HAP-1 (cell line): ENCODE results near the gene LBHD2.

Experiments
- DNase-seq, 2 experiments: peaks; one replicate each; pipeline ENCODE4 v3.0.0-alpha.2; 2016 to 2020; ENCODE audit warnings: low spot score in 2 of 2
- H3K27me3 ChIP-seq: fragments of 250-450 bp; sonication (Bioruptor Pico); 2 replicates; pipeline ENCODE4 v1.5.1; 2020; ENCODE audit warnings: low read depth, mild to moderate bottlenecking, moderate library complexity
- H3K36me3 ChIP-seq: fragments of 250-450 bp; sonication (Bioruptor Pico); replicated peaks from 2 replicates; pipeline ENCODE4 v1.5.1; 2020; ENCODE audit warnings: mild to moderate bottlenecking
- H3K4me1 ChIP-seq: fragments of 250-450 bp; sonication (Bioruptor Pico); 2 replicates; pipeline ENCODE4 v1.5.1; 2020; ENCODE audit warnings: mild to moderate bottlenecking
- H3K4me3 ChIP-seq: fragments of 250-450 bp; sonication (Bioruptor Pico); 2 replicates; pipeline ENCODE4 v1.5.1; 2020; ENCODE audit warnings: mild to moderate bottlenecking, moderate library complexity
- H3K9me3 ChIP-seq: fragments of 250-450 bp; sonication (Bioruptor Pico); 2 replicates; pipeline ENCODE4 v1.5.1; 2020; ENCODE audit warnings: mild to moderate bottlenecking, moderate library complexity
- in situ Hi-C: fragments of 300-500 bp; cut with MboI; formaldehyde crosslinking; loops from 3 replicates; pipeline ENCODE4 v1.14.3; 2020; ENCODE audit warnings: low sequenced_read_pairs, inconsistent platforms, mixed read lengths

Gene LBHD2

DNA sequence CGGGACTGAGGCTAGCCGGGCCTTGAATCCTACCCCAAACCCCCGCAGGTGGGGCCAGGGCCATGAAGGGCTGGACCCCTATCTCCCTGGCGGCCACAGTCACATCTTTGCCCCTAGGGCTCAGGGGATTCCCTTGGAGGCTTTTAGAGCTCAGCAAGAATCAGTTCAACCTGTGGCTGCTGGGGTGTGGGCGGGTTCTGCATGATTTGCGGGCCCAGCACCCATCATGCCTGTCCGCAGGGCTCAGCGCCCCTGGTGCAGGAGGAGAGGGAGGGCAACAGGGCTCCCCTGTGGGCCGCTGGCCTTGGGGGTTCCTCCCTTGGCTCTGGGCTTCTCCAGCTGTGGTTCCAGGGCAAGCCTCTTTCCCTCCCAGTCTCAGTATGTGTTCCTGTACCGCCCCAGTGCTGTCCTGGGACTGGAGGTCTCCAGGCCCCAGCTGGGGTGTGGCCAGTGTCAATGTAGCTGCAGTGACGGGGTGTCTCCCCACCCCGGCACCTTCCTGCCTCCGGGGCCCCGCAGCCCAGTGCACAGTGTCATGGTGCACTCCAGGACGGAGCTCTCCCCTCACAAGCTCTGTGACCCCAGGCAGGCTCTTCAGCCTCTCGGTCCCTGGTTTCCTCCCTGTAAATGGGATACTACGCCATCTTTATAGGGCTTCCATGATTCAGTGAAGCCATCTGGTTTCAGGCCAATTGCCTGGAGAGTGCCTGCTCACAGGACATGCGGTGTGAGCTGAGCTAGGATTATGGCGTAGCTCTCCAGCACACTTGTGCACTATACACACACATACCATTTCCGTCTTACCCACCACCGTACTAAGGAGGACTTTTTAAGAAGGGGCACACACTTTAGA is 9.9 kb upstream of the LBHD2 start:
- no peaks in the 10 kb centered on the region for H3K27me3 ChIP-seq
- peaks cover 5% of the 10 kb centered on the region for H3K4me1 ChIP-seq
- no peaks in the 10 kb centered on the region for H3K36me3 ChIP-seq
- H3K4me3 ChIP-seq, result no peak overlapping the region
- in situ Hi-C loops, result no loop called here
- DNase-seq, result no peak
- no peaks in the 10 kb centered on the region for H3K9me3 ChIP-seq

DNA sequence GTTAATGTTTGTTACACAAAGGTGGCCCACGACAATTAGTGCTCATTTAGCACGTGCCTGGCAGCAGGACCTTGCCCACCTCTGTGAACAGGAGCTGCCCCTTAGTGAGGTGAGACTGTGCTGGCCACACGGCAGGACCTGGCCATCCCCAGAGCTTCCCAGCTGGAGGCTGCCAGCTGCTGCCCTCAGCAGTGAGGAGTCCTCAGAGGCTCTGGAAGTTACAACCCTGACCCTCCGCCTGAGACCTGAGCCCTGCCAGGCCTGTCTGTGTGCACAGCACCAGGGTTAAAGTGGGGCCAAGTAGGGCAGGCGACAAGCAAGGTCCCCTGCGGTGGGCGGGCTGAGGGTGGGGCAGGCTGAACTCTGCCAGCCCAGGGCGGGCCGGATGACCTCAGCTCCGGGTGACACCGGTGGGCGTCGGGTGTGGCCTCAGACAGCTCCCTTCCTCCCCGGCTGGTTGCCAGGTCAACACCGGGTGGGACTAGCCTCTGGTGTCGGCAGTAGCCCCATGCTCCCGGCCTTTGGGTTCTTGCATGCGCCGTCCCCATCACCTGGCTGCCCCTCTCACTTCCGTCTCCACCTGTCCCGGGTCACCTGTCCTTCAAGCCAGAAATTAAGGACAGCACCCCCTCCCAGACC is 9.2 kb upstream of the LBHD2 start:
- Histone ChIP-seq H3K9me3 (no peaks in the 10 kb centered on the region), H3K4me1 (peaks cover 5% of the 10 kb centered on the region), H3K36me3 (no peaks in the 10 kb centered on the region), H3K27me3 (no peaks in the 10 kb centered on the region), H3K4me3 (peak overlapping the region; percentile 48)
- DNase-seq, result peak in 1 of 2 experiments; percentile 69
- in situ Hi-C loops, result no loop called here

DNA sequence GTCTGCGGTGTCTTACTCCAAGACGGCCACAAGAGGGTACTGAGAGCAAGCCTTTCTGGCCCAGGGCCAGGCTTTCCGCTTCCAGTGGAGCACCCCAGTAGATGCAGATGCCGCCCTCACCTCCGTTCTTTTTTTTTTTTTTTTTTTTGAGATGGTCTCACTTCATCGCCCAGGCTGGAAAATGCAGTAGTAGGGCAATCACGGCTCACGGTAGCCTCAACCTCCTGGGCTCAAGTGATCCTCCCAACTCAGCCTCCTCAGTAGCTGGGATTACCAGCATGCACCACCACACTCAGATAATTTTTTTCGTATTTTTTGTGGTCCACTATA is 5.6 kb upstream of the LBHD2 start:
- in situ Hi-C loops, result no loop called here
- Histone ChIP-seq H3K36me3 (no peaks in the 10 kb centered on the region), H3K4me1 (peaks cover 5% of the 10 kb centered on the region), H3K27me3 (no peaks in the 10 kb centered on the region), H3K4me3 (no peak overlapping the region), H3K9me3 (no peaks in the 10 kb centered on the region)
- peak; percentile 80 to 87 for DNase-seq

DNA sequence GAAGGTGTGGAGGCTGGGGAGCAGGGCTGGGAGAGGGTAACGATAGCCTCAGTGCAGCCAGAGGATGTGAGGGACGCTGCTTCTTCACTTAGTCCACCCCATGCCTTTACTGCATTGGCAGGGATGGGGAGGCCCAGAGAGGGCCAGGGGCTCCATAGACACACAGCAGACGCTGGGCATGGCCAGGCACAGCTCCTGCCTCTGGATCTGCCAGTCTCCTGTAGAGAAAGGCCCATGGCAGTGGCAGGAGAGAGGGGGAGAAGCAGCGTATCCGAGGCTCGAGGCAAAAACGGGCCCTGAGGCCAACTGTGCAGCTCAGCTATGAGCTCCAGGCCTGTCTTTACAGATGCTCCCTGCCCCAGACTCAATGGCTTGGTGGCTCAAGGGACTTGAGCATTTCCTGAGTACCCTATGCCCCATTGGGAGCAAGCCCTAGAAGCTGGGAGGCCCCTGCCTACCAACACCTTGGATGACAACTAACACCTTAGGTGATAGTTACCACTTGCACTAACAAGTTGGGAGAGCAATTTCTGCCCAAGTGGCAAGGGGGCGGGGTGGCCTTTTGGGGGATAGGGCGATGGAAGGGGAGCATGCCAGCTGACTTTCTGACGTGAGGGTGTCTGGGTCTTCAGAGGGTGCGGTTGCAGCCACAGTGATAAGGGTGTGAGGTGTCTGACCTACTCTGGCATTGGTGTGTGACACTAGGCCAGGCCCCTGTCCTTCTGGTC is 5.0 kb upstream of the LBHD2 start:
- Histone ChIP-seq H3K4me1 (peaks cover 5% of the 10 kb centered on the region), H3K36me3 (no peaks in the 10 kb centered on the region), H3K27me3 (no peaks in the 10 kb centered on the region), H3K9me3 (no peaks in the 10 kb centered on the region), H3K4me3 (no peak overlapping the region)
- DNase-seq, result no peak
- in situ Hi-C loops, result no loop called here

DNA sequence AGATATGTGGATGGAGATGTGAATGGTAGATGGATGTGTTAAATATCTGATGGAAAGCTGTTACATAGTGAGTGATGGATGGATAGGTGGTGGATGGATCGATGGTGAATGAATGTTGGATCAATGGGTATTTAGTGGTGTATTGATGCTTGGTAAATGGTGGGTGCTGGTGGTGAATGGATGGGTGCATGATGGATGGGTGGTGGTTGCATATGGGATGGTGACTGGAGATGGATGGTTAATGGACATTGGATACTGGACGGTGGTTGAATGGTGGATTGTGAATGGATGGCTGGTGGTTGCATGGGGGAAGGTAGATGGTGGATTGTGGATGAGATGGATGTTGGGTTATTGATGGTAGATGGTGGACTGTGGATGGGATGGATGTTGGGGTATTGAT is 2.1 kb upstream of the LBHD2 start:
- no peak for DNase-seq
- no peak overlapping the region for H3K4me3 ChIP-seq
- H3K4me1 ChIP-seq, result no peaks in the 10 kb centered on the region
- no peaks in the 10 kb centered on the region for H3K36me3 ChIP-seq
- H3K27me3 ChIP-seq, result peaks cover 2% of the 10 kb centered on the region; the same call in 1 of the 2 replicates
- in situ Hi-C loops, result no loop called here
- H3K9me3 ChIP-seq, result no peaks in the 10 kb centered on the region

DNA sequence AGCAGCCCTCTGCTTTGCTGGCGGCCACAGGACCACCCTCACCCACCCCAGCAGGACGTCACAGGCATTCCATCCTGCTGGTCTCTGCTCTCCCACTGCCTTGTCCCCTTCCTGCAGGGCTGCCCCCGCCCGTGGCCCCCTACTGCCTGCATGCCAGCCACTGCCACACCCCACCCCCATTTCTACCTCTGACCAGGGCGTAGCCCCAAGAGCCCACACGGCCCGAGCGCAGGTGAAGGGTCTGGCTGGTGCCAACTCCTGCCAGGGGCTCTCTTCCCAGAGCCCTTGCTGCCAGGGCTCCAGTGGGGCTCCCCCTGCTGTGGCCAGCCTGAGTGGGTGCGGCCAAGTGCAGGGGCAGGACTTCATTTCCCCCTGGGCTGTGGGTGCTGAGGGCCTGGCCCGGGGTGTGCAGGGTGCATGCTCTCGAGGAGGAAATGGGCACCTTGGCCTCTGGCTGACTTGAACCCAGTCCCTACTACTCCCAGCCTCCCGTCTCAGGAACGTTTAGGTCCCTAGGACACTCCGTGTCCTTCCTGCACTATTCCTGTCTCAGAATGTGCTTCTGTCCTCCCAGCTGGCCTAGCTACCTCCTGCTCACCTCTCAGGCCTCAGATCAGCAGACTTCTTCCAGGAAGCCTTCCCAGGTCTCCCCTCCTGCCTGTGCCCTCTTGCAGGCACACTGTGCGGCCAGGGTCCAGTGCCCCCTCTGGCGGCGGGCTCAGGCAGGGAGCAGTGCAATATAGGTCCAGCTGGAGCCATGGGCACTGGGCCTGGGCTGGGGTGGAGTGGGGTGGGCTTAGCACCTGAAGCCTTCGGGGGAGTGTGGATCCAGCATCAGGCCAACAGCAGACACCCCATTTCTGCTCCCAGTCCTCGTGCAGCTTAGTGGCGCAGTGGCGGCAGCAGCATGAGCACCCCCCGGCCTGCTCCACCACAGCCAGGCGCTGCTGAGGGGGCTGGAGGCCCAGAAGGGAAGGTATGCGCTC is 1.4 kb downstream of the LBHD2 start:
- in situ Hi-C loops, result no loop called here
- peak in 1 of 2 experiments; percentile 58 for DNase-seq
- Histone ChIP-seq H3K9me3 (no peaks in the 10 kb centered on the region), H3K27me3 (peaks cover 2% of the 10 kb centered on the region; the same call in 1 of the 2 replicates), H3K36me3 (no peaks in the 10 kb centered on the region), H3K4me1 (no peaks in the 10 kb centered on the region), H3K4me3 (no peak overlapping the region)

DNA sequence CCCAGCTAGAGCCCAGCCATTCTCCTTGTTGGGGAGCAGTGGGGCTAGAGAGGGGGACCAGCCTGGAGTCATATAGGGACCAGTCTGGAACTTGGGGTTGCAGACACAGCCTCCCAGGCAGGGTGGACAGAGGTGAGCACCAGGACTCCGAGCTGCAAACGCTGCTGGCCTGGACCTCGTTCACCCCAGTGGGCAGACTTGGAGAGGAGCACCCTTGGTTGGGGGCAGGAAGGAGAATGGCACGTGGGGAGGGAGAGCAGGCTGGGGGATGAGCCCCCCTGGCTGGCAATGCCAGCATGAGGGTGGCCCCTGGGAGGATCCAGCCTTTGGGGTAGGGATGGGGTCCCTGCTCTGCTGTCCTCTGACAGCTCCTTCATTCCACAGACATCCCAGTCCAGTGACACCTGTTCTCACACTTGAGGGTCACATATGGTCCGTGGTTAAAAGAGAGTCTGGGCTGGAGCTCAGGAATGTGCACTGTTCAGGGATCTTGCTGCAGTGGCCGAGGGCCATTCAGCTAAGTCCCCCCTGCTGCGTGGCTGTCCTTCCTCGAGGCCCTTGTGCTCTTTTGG is 2.8 kb downstream of the LBHD2 start:
- Histone ChIP-seq H3K9me3 (no peaks in the 10 kb centered on the region), H3K4me3 (no peak overlapping the region), H3K36me3 (no peaks in the 10 kb centered on the region), H3K4me1 (peaks cover 5% of the 10 kb centered on the region), H3K27me3 (peaks cover 2% of the 10 kb centered on the region; the same call in 1 of the 2 replicates)
- in situ Hi-C loops, result no loop called here
- no peak for DNase-seq

DNA sequence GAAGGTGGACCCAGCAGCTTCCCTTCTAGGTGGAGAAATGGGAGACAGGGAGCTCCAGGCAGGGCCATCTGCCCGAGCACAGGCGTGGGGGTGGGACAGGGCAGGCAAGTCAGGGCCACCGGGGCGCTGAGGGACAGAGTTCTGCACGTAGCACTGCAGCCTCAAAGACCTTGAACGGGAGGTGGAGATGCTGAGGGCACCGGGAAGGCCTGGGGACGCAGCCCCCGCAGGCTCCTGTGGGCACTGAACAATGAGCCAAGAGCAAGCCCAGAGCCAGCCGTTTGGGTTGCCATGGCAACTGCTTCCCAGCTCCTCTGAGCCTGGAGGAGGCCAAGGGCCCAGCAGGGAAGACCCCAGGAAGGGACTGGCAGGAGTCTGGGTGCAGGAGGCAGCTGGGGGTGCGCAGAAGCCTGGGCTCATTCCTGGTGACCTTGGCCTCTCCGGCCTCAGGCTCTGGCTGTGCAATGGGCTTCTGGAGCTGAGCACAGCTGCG is 3.4 kb downstream of the LBHD2 start:
- DNase-seq, result peak in 1 of 2 experiments; percentile 58
- Histone ChIP-seq H3K36me3 (no peaks in the 10 kb centered on the region), H3K4me3 (no peak overlapping the region), H3K27me3 (peaks cover 2% of the 10 kb centered on the region; the same call in 1 of the 2 replicates), H3K4me1 (peaks cover 5% of the 10 kb centered on the region), H3K9me3 (no peaks in the 10 kb centered on the region)
- in situ Hi-C loops, result no loop called here

DNA sequence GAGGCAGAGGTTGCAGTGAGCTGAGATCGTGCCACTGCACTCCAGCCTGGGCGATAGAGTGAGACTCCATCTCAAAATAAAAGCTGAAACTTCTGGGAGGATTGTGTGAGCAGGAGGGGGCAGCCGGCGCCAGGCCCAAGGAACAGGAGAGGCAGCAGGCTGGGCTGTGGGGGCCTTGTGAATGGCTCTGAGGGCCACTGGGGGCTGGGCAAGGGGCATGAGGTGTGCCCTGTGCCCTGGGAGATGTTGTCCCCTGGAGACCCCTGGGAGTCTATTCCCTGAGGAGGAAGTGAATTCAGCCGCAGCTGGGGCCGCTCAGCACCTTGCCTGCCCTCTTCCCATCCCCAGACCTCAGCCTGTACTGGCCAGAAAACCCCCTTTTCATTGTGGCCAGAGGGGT is 4.9 kb downstream of the LBHD2 start:
- Histone ChIP-seq H3K4me1 (peaks cover 5% of the 10 kb centered on the region), H3K27me3 (peaks cover 2% of the 10 kb centered on the region; the same call in 1 of the 2 replicates), H3K4me3 (no peak overlapping the region), H3K36me3 (no peaks in the 10 kb centered on the region), H3K9me3 (no peaks in the 10 kb centered on the region)
- in situ Hi-C loops, result no loop called here
- DNase-seq, result no peak

DNA sequence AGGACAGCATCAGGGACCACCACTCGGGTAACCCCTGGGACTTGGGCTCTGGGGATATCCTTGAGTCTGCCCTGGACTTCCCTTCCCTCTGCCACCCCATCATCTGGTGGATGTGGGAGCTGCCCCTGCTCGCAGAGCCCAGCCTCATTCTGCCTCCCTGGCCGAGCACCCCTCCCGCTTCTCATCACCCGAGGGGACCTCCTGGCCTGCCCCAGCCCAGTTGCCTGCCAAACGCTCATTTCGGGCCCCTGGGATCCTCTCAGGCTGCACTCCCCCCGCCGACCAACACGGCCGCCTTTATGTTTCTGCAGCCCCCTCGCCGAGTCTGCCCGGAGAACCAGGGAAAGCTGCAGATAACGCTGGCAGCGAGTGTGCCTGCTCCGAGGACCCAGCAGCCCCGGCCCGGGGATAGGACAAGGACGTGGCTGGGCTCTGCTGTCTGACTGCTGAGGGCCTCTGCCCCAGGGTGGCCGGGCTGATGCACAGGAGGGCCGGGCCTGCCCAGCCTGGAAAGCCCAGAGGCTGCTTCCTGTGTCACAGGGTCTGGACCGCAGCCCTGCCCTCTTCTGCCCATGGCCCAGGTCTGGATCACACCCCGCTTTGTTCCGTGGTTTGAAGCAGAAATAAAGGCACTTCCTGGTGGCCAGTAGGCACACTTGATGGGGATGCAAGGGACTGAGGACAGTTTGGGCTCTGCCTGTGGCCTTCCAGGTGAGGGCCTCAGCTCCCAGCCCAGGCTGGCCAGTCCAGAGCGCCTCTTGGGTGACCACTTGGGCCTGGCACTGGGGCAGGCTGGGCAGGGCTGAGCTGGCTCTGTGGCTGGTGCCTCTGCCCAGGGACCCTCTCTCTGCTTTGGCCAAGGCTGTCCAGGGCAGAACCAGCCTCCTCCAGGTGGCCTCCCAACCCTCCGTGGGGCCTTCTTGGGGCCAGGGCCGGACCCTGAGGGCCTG is 5.7 kb downstream of the LBHD2 start:
- Histone ChIP-seq H3K36me3 (no peaks in the 10 kb centered on the region), H3K27me3 (no peaks in the 10 kb centered on the region; the same call in 1 of the 2 replicates), H3K4me1 (peaks cover 5% of the 10 kb centered on the region), H3K9me3 (no peaks in the 10 kb centered on the region), H3K4me3 (no peak overlapping the region)
- DNase-seq, result no peak
- in situ Hi-C loops, result no loop called here

DNA sequence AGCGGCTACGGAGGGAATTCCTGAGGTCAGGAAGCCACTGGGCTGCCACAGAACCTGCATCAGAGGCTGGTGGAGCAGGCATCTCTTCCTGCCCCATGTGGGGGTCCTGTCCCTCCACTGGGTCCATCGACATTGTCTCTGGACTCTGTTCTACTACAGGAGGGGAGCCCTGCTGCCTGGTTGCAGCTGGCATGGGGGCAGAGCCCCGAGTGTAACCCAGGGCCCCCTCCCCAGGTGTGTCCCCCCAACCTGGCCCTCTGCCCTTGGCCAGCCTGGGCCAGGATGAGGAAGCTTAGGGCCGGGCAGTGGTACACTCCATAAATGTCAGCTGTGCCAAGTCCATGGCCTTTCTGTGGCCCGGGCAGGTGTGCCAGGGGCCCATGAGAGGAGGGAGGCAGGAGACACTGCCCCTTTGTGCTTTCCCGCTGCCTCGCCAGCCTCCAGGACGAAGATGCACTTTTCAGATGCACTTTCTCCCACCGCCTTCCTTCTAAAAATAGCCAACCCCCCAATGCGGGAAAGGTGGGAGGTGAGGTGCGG is 6.5 kb downstream of the LBHD2 start:
- in situ Hi-C loops, result no loop called here
- H3K4me1 ChIP-seq, result peaks cover 5% of the 10 kb centered on the region

More for the DNA sequence above, 6.5 kb downstream of the LBHD2 start:
- H3K9me3 ChIP-seq, result no peaks in the 10 kb centered on the region
- H3K4me3 ChIP-seq, result no peak overlapping the region
- DNase-seq, result no peak
- no peaks in the 10 kb centered on the region for H3K27me3 ChIP-seq
- no peaks in the 10 kb centered on the region for H3K36me3 ChIP-seq
